ENCODE data around the gene VWA8.
"Not testable (repeated sequence)": the region's sequence is repeated elsewhere in the genome, so short reads cannot be mapped to it uniquely, and the experiment has no call there.

Gene VWA8

DNA sequence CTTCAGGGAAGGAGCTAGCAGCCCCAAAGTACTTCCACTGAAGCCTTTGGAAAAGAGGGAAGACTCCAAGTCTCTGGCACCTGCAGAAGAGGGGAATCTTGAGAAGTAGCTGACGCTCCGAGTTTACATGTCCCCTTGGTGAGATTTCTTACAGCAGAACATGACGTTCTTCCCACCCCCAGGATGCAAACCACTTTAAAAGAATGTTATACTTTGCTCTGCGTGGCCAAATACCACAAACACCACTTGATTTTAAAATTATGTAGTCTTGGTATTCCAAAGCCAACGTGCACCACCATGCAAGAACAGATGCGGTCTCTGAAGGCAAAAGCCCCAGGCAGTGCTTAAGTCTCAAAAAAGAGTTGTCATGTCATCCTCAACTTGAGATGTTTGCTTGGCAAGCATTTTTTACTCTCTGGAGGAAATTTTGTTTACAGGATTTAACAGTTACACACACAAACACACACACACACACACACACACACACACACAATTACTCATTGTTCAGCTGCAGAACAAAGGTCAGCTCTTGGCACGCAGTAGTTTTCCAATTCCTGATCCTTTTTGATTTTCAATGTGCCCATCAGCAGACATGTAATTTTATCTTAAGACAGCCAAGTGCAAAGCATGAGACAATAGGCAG, 397.4 kb downstream of the VWA8 start:
- no peak for DNase-seq (ENCODE audit: low spot score)
- no peak for FAIRE-seq

DNA sequence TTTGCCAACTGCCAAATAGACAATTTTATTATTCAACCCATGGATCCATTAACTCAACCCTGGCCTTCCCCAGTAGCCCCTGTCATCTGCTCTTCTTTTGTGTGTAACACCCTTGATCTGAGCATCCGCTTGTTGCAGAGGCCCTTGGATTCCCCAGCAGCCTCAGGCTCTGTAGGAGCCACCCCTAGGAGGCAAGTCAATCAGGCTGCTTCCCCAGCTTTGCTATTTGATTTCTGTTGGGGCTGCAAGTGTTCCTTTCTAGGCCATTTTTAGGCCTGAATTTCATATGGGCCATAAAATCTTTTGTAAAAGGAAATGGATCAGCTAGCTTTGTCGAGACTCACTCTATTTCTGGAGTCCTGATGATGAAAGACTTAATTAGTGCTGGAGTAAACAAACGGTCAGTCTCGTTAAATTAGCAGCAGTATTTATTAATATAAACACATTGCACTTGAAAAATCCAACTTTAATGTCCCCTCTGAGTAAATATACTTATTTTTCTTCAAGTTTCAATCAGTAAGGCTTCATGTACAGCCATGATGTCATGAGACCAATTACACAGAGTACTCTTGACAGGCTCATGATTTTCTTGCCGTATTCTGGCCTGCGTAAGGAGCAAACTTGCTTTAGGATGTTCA, 398.2 kb downstream of the VWA8 start:
- FAIRE-seq (no peak), DNase-seq (ENCODE audit: low spot score) (no peak)

DNA sequence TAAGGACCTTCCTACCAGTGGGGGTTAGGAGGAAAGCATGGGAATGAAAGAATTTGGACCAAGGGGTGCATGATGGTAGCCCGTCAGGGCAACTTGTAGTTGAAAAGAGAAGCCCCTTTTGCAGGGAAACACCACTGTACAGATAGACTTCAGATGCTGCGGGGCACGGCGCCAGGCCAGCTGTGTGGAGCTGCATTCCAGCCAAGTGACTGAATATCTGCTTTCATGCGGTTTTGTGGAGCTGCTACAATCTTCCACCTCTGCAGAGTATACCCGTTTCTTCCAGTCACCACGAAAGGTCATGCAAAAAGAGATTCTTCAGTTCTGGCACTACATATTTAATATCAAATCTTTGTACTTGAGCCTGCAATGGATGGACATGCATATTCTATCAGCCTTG, 398.8 kb downstream of the VWA8 start:
- DNase-seq (ENCODE audit: low spot score) = peak; percentile 74
- no peak for FAIRE-seq

DNA sequence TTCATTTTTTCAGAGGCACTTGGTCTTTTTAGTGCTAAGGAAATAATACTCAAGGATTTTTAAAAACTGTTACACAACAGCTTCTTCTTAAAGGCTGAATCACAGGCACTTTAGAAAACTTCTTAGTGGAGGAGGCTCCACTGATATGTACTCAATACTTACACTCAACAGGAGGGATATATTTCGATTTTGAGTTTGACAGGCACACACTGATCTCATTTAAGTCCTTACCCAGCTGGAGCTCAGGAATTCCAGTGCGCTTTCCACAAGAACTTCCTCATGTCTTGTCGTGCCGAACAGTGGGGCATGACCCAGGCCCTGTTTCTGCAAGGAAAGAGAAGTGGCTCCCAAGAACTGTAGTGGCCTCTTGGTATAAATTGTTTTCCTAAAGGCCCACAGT, 399.7 kb downstream of the VWA8 start:
- FAIRE-seq (no peak), DNase-seq (ENCODE audit: low spot score) (no peak)

DNA sequence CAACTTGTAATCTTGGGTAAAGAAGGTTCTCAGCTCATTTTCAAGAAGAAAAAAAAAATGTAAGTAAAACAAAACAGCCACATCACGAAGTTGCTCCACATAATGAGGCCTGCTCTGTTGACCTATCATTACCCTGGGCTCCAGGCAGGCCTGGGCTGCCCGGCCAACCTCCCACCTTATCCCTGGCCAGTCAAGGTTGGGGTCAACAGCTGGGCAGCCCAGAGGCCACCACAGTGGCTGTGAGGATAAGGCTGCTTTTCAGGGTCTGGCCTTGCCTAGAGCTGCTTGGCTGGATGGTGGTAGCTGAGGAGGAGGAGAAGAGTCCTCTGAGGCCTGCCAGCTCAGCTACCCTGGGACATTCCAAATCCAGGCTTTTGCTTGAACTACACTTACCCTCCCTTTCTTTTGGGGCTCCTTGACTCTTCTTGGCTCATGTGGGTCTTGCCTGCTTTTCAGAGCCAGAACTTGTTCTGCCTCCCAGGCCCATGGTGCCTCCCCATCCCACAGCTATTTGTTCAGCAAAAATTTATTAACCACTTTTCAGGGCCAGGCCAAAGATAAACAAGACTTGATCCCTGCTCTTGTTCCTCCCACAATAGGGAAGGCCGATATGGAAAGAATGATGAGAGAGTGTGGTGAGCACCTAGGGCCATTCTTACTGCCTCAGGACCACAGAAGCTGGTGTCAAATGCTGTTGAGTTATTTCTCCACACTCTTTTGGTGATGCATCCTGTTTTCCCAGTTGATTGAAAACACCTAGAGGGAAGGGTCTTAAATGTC, 401.9 kb downstream of the VWA8 start:
- no peak for DNase-seq (ENCODE audit: low spot score)
- no peak for FAIRE-seq

DNA sequence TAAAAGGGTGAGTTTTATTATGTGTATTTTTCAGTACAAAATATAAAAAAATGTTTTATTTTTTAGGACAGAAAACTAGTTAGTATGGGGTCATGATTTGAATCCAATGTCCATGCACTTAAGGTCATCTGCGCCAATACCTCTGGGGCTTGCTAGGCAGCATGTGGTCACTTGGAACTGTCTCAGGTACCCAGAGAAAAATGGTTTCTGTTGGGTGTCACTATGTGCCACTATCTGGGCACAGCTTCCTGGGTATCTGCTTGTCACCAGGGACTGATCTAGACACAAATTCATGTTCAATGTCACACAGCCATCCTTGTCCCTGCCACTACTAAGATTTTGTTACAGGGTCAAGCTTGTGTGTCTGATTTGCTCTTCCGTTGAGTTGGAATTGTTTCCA, 403.2 kb downstream of the VWA8 start:
- no peak for FAIRE-seq
- no peak for DNase-seq (ENCODE audit: low spot score)

DNA sequence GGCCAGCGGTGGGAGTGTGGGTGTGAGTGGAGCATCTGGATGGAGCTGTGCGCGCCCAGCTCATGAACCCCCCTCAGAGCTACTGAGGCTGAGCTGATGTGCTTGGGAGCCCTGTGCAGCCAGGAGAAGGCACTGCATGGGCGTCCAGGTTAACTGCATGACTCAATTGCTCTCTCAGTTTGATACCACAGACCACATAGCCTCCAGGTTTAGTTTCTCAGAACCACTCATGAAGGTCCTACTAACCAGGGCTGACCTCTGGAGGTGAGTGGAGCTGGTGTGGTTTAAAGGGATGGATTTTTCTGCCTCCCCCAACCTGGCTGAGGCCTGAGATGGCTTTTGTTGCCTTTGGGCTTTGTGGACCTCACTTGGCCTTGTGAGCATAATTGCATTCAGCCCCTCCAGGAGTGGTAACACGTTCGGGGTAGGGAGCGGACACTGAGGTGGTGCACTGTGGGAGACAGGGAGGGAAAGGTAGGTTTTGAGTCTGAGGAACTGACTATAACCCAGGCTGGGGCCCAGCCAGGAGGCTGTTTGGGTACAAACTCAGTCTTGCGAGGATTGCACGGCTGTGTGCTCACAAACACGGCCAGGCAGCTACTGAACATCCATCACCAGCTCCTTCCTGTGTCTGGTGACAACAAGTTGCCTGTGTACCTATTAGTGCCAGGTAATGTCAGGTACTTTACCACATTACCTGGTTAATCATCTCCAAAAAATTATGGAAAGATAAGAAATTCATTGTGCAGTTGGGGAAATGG, 406.1 kb downstream of the VWA8 start:
- no peak for FAIRE-seq
- DNase-seq (ENCODE audit: low spot score) = no peak

DNA sequence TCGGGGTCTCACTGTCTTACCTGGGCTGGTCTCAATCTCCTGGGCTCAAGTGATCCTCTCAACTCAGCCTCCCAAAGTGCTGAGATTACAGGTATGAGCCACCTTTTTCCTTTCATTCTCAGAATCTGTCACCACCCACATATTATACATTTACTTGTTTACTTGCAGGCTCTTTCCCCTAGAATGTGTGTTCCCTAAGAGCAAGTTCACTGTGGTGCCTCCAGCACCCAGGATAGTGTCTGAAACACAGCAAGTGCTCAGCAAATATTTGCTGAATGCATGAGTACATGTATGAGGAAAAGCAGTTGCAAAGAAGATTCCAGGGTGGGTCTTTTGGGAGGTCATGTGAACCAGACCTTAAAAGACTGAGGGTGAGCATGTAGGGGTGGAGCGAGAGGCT, 406.7 kb downstream of the VWA8 start:
- DNase-seq (ENCODE audit: low spot score) (no peak), FAIRE-seq (no peak)

DNA sequence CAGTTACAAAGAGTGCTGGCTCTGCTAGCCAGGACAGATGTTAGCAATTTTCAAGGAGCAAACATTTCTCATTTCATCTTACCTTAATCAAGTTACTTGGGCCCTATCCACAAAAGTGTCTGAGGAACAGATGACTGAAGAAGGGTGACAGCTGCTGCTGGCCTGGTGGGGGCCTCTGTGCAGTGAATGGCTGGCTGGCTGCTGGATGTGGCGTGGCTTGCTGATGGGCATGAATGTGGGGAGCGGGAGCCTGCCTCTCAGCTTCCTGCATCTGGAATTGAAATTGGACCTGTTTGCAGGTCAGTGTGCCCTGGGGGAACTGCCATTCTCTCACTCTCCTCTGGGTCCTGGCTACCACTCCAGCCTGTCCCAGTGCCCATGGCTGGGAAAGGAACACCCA, 408.9 kb downstream of the VWA8 start:
- no peak for FAIRE-seq
- DNase-seq (ENCODE audit: low spot score) = no peak

DNA sequence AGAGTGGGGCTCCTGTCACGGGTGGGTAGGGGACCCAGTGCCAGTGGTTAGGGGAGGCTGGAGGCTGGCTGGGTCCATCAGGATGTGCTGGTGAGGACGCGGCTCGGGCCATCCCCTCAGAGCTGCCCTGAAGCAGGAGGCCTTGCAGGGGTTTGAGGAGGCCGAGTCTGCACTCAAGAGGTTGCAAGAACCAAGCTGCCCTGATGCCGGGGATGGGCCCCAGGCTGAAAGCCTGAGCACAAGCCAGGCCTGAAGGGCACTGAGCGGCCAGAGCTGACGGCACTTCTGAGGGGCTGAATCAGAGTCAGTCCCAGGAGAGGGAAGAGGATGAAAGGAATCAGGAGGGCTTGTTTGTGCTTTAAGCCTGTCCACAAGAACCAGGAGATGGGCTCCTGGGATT, 410.6 kb downstream of the VWA8 start:
- DNase-seq (ENCODE audit: low spot score) = no peak
- no peak for FAIRE-seq

DNA sequence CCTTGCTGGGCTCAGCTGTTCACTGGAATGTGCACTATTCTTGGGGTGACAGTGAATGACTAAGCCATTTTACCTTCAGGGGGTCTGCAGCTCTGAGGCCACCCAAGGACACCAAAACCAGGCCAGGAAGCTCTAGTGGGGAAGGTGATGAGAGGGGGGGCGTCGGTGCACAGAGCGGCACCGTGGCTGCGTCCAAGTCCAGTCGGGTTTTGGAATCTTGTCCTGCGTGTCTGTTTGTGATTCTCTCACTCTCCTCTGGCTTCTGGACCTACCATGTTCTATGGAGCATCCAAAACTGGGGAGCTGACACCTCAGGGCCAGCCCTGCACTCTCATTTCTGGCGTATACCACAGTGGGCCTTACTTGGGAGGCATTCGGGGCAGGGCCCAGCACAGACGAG, 411.4 kb downstream of the VWA8 start:
- no peak for DNase-seq (ENCODE audit: low spot score)
- no peak for FAIRE-seq

DNA sequence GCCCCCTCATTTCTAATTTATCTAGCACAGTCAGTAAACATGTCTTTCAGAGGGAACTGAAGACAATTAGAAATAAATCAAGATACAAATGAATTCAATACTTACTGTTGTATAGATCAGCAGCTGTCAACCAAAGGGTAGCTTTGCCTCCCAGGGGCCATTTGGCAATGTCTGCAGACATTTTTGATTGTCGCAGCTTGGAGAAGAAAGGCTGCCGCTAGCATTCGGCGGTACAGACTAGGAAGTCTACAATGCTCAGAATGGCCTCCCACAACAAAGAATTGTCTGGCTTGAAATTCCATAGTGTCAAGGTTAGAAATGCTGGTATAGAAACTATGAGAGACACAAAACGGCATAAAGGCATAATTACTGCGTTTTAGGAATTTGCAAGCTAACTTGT, 412.0 kb downstream of the VWA8 start:
- no peak for DNase-seq (ENCODE audit: low spot score)

DNA sequence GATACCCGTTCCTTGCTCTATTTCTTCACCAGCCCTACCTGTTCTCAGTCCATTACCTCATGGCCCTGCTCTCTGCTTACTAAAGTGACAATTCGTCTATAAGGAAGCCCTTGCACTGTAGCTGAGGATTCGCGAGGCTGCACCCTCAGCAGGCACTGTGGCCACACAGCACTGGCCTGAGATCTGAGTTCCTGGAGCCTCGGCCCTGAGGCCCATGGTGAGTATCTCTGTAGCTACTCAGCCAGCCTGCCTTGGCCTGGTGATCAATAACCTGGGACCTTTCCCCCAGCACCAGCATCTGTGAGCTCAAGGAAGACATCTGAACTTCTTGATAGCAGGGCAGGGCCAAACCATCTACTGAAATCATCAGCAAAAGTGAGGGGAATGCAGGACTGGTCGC, 412.9 kb downstream of the VWA8 start:
- no peak for DNase-seq (ENCODE audit: low spot score)
- no peak for FAIRE-seq

More for the DNA sequence above, 412.0 kb downstream of the VWA8 start:
- FAIRE-seq = no peak

DNA sequence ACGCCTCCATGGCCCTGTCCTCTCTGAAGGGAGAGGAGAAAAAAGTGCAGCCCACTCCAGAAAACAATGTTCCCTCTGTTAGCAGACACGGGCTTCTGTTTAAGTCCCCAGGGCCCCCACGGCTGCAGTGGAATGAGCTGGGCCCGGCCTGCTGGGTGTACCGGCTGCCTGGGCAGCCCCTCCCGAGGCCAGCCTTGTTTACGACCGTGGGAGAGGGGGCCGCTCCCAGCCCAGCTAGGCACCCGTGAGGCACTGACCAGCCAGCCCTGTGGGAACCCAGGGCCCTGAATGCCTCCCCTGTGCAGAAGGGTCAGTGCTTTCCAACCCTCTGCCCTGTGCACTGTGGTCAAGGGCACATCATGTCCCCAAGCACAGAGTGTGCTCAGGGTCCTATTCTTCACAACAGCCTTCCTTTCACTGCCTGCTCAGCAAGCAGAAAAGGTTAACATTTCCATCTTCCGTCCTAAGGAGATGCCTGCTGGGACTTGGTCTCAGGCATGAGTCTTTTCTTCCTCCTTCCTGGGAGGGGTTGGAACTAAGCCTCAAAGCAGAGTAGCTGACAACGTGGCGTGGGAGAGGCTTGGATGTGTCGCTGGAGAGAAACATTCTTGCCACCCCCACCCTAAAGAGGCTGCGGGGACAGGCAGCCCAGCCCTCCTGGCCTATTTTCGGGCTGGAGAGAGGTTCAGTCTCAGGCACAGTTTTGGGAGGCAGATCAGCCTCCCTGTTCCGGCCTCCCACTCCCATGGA, 413.5 kb downstream of the VWA8 start:
- DNase-seq (ENCODE audit: low spot score) (no peak), FAIRE-seq (no peak)

DNA sequence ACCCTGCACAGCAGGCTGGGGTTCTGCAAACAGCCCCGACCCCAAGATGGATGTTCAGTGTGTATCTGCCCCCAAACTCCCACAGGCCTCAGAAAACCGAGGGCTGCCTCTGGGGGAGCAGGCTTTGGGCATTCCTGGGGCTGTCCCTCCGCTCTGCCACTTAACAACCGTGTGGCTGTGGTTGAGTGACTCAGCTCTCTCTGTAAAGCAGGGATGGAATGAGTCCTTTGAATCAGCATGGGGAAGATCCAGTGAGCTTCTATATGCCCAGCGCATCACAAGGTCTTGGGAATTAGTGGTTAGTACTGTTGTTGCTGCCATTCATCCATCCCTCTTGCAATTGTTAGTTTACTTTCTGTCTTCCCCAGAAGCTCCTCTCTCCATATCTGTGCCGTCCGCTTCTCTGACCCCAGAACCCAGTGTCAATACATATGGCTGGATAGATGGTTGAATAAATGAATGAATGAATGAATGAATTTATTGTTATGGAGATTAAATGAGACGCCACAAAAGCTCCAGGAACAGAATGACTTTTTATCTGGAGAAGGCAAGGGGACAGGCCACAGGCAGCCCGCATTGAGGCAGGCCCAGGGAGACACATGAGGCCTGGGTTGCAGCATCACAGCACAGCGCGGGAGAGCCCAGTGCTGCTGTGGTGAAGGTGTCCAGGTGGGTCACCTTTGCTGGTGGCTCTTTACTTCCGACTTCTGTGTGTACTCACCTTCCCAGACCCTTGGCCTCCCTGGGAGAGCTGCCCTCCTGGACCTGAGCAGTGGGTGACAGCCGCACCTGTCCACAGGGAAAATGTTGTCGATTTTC, 414.3 kb downstream of the VWA8 start:
- FAIRE-seq (no peak), DNase-seq (ENCODE audit: low spot score) (peak; percentile 81)

DNA sequence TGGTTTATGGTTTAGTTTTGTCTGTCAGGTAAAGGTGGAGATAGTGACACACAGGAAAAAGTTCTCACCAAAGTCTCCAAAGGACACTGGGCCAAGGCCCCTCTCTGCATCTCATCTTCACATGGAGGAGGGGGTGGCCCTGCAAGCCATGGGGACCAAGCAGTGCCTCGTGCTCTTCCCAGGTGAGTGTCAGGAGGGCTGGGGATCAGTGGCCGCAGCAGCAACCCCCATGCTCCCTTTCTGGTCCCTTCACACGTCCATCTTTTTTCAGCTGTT, 415.5 kb downstream of the VWA8 start:
- DNase-seq (ENCODE audit: low spot score) = no peak

DNA sequence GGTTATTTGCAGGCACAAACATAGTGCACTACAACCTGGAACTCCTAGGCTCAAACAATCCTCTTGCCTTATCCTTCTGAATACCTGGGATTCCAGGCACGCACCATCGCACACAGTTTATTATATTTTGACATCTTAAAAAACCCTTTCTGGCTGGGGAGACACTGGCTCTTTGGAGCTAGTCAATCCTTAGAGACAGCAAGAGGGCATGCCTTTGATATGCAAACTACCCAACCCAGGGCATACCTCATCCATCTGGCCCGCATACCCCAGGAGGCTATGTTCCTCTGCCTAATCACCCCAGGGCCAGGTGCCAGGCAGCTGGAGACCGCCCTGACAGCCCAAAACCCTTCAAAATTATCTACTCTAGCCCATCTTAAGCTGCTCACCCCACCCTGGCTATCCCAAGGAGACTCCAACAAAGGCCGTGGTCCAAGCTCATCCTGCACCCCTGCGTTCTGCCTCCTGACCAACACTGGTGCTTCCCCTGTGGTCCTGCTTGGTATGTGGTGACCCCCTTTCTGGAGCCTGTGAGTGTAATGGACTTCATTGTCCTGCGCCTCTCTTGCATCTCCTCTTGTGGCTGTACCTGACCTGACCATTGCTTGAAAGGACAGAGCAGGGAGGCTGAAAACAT, 417.1 kb downstream of the VWA8 start:
- FAIRE-seq (no peak), DNase-seq (ENCODE audit: low spot score) (no peak)

More for the DNA sequence above, 415.5 kb downstream of the VWA8 start:
- no peak for FAIRE-seq

DNA sequence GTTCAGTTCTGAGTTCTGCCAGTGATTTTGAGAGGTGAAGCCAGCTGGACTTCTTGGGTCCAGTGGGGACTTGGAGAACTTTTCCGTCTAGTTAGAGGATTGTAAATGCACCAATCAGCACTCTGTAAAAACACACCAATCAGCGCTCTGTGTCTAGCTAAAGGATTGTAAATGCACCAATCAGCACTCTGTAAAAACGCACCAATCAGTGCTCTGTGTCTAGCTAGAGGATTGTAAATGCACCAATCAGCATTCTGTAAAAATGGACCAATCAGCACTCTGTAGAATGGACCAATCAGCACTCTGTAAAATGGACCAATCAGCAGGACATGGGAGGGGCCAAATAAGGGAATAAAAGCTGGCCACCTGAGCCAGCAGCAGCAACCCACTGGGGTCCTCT, 418.1 kb downstream of the VWA8 start:
- not testable (repeated sequence) for DNase-seq (ENCODE audit: low spot score); FAIRE-seq

DNA sequence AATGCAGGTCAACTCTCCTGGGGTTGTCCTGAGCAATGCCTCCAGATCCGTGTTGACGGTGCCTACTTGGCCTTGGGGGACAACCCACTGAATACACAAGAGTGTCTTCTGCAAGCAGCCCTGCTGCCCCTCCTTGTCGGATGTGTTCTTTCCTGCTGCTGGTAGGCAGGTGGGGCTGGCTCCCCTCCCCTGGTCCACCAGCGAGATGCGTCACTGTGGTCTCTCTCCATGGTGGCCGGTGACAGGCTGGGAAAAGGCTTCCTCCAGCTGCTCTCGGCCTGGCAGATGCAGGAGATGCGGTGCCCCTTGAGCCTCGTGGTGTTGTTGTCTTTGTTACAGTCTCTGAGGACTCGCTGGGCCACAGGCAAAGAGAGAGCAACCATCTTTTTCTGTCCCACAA, 418.6 kb downstream of the VWA8 start:
- DNase-seq (ENCODE audit: low spot score) (no peak), FAIRE-seq (no peak)

All from urothelium cell line (cell line).